ENCODE results near the gene INSL3.
A peak's percentile ranks its signal among the peaks of the same experiment; 100 is the strongest.
"Not testable (repeated sequence)": the region's sequence is repeated elsewhere in the genome, so short reads cannot be mapped to it uniquely, and the experiment has no call there.

INSL3 gene

DNA sequence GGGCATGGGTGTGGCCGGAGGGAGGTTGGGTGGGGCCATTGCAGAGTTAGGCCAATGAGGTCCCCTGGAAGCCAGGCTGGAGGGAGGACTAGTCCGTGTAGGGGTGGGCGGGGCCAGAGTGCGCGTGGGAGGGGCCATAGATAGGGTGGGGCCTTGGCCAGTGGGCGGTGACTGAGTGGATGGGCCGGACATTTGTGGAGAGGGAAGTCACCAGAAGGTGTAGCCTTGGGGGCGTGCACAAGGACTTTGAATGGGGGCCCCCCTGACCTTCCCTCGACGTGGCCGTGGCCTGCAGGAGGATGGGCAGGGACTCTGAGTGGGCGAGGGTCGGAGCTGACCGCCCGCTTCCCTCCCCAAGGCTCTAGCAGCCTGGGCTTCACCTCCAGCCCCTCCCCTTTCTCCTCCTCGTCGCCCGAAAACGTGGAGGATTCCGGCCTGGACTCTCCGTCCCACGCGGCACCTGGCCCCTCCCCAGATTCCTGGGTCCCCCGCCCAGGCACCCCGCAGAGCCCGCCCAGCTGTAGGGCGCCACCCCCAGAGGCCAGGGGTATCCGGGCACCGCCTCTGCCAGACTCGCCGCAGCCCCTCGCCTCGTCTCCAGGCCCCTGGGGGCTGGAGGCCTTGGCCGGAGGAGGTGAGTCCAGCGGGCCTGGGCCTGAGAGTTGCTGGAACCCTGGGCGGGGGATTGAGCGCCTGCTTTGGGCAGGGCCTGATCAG is 42.9 kb downstream of the INSL3 start:
- H3K4ac ChIP-seq (ENCODE audit: low read depth in 1 of 2, low read length in 2 of 2): no peak overlapping the region
- no peak overlapping the region for H2BK12ac ChIP-seq (ENCODE audit: low read length in 2 of 2)
- H3K18ac ChIP-seq (ENCODE audit: low read depth in 1 of 2, low read length in 2 of 2): peak overlapping the region in 1 of 2 experiments; percentile 71
- H4K8ac ChIP-seq (ENCODE audit: low read length): peak overlapping the region; percentile 32
- peak; percentile 56 for DNase-seq
- no peak overlapping the region for H3K23ac ChIP-seq (ENCODE audit: low read length in 2 of 2)
- H3K79me1 ChIP-seq (replicated peaks; ENCODE audit: low read length, poor library complexity, severe bottlenecking): no peaks in the 10 kb centered on the region
- H2BK120ac ChIP-seq (ENCODE audit: low read depth, low read length): no peak overlapping the region
- H3K27me3 ChIP-seq (ENCODE audit: control insufficient read depth in 1 of 2, insufficient read depth in 1 of 2, low read length in 2 of 2): peaks cover 3 to 31% of the 10 kb centered on the region in 2 experiments
- H2AK5ac ChIP-seq (ENCODE audit: low read length, severe bottlenecking): no peak overlapping the region
- H3K9me3 ChIP-seq (ENCODE audit: control insufficient read depth, low read length): no peaks in the 10 kb centered on the region
- H3K4me3 ChIP-seq (ENCODE audit: insufficient read depth in 1 of 2, low read depth in 1 of 2, low read length in 2 of 2): peak overlapping the region in 1 of 2 experiments; percentile 70
- no peak overlapping the region for H3K27ac ChIP-seq (ENCODE audit: low read length, poor library complexity, severe bottlenecking)
- H4K91ac ChIP-seq (ENCODE audit: low read length): no peak overlapping the region
- no peak overlapping the region for H2BK5ac ChIP-seq (ENCODE audit: low read depth, low read length, poor library complexity, severe bottlenecking)
- H3K9ac ChIP-seq (ENCODE audit: low read length): peak overlapping the region; percentile 40
- H3K4me1 ChIP-seq (ENCODE audit: control insufficient read depth, insufficient read depth, low read depth, low read length): peaks cover 10% of the 10 kb centered on the region
- H3K36me3 ChIP-seq (ENCODE audit: control insufficient read depth in 1 of 2, insufficient read depth in 2 of 2, low read depth in 1 of 2, low read length in 2 of 2): no peaks in the 10 kb centered on the region
- H2BK15ac ChIP-seq (ENCODE audit: low read depth, poor library complexity, severe bottlenecking): no peak overlapping the region
- H3K14ac ChIP-seq (ENCODE audit: low read length in 2 of 2): no peak overlapping the region
- peak overlapping the region; percentile 62 for H2AFZ ChIP-seq (ENCODE audit: low read depth, low read length)
- H3K4me2 ChIP-seq (ENCODE audit: low read length, poor library complexity, severe bottlenecking): peak overlapping the region; percentile 17
- WGBS: 8% methylated on average over 30 of the region's 37 CpGs

- 76% methylated on average over 10 of the region's 10 CpGs for WGBS
- not testable (repeated sequence) for H2BK15ac ChIP-seq (ENCODE audit: low read depth, poor library complexity, severe bottlenecking); H4K91ac ChIP-seq (ENCODE audit: low read length); H3K27ac ChIP-seq (ENCODE audit: low read length, poor library complexity, severe bottlenecking); H3K4ac ChIP-seq (ENCODE audit: low read depth in 1 of 2, low read length in 2 of 2); H3K9me3 ChIP-seq (ENCODE audit: control insufficient read depth, low read length); H2AK5ac ChIP-seq (ENCODE audit: low read length, severe bottlenecking); H2BK120ac ChIP-seq (ENCODE audit: low read depth, low read length); H3K9ac ChIP-seq (ENCODE audit: low read length); H4K8ac ChIP-seq (ENCODE audit: low read length); H3K18ac ChIP-seq (ENCODE audit: low read depth in 1 of 2, low read length in 2 of 2); DNase-seq; H3K23ac ChIP-seq (ENCODE audit: low read length in 2 of 2); H3K79me1 ChIP-seq (replicated peaks; ENCODE audit: low read length, poor library complexity, severe bottlenecking); H3K4me2 ChIP-seq (ENCODE audit: low read length, poor library complexity, severe bottlenecking); H3K36me3 ChIP-seq (ENCODE audit: control insufficient read depth in 1 of 2, insufficient read depth in 2 of 2, low read depth in 1 of 2, low read length in 2 of 2); H2BK5ac ChIP-seq (ENCODE audit: low read depth, low read length, poor library complexity, severe bottlenecking); H3K4me3 ChIP-seq (ENCODE audit: insufficient read depth in 1 of 2, low read depth in 1 of 2, low read length in 2 of 2); H2AFZ ChIP-seq (ENCODE audit: low read depth, low read length); H2BK12ac ChIP-seq (ENCODE audit: low read length in 2 of 2); H3K14ac ChIP-seq (ENCODE audit: low read length in 2 of 2)
- Histone ChIP-seq H3K4me1 (ENCODE audit: control insufficient read depth, insufficient read depth, low read depth, low read length) (peaks cover 10% of the 10 kb centered on the region), H3K27me3 (ENCODE audit: control insufficient read depth in 1 of 2, insufficient read depth in 1 of 2, low read length in 2 of 2) (peaks cover 3 to 31% of the 10 kb centered on the region in 2 experiments)
Measured at GRCh38 chr19:17777840-17778239, 43.5 kb downstream of the INSL3 start.

GRCh38 chr19:17775991-17776803 is 45.1 kb downstream of the INSL3 start:
- Histone ChIP-seq H3K9ac (ENCODE audit: low read length) (peak overlapping the region; percentile 46), H3K18ac (ENCODE audit: low read depth in 1 of 2, low read length in 2 of 2) (no peak overlapping the region), H3K4ac (ENCODE audit: low read depth in 1 of 2, low read length in 2 of 2) (no peak overlapping the region), H2BK12ac (ENCODE audit: low read length in 2 of 2) (no peak overlapping the region), H3K4me3 (ENCODE audit: insufficient read depth in 1 of 2, low read depth in 1 of 2, low read length in 2 of 2) (peak overlapping the region in 1 of 2 experiments; percentile 22), H2BK120ac (ENCODE audit: low read depth, low read length) (no peak overlapping the region), H2AK5ac (ENCODE audit: low read length, severe bottlenecking) (no peak overlapping the region), H4K91ac (ENCODE audit: low read length) (no peak overlapping the region), H3K9me3 (ENCODE audit: control insufficient read depth, low read length) (no peaks in the 10 kb centered on the region), H3K4me1 (ENCODE audit: control insufficient read depth, insufficient read depth, low read depth, low read length) (peaks cover 10% of the 10 kb centered on the region), H3K14ac (ENCODE audit: low read length in 2 of 2) (no peak overlapping the region), H4K8ac (ENCODE audit: low read length) (no peak overlapping the region), H3K27me3 (ENCODE audit: control insufficient read depth in 1 of 2, insufficient read depth in 1 of 2, low read length in 2 of 2) (peaks cover 3 to 29% of the 10 kb centered on the region in 2 experiments), H3K23ac (ENCODE audit: low read length in 2 of 2) (no peak overlapping the region), H3K36me3 (ENCODE audit: control insufficient read depth in 1 of 2, insufficient read depth in 2 of 2, low read depth in 1 of 2, low read length in 2 of 2) (no peaks in the 10 kb centered on the region), H3K79me1 (replicated peaks; ENCODE audit: low read length, poor library complexity, severe bottlenecking) (no peaks in the 10 kb centered on the region), H2BK5ac (ENCODE audit: low read depth, low read length, poor library complexity, severe bottlenecking) (no peak overlapping the region), H2BK15ac (ENCODE audit: low read depth, poor library complexity, severe bottlenecking) (no peak overlapping the region), H3K27ac (ENCODE audit: low read length, poor library complexity, severe bottlenecking) (no peak overlapping the region), H3K4me2 (ENCODE audit: low read length, poor library complexity, severe bottlenecking) (no peak overlapping the region), H2AFZ (ENCODE audit: low read depth, low read length) (no peak overlapping the region)
- DNase-seq: no peak
- 86% methylated on average over 21 of the region's 27 CpGs for WGBS

DNA sequence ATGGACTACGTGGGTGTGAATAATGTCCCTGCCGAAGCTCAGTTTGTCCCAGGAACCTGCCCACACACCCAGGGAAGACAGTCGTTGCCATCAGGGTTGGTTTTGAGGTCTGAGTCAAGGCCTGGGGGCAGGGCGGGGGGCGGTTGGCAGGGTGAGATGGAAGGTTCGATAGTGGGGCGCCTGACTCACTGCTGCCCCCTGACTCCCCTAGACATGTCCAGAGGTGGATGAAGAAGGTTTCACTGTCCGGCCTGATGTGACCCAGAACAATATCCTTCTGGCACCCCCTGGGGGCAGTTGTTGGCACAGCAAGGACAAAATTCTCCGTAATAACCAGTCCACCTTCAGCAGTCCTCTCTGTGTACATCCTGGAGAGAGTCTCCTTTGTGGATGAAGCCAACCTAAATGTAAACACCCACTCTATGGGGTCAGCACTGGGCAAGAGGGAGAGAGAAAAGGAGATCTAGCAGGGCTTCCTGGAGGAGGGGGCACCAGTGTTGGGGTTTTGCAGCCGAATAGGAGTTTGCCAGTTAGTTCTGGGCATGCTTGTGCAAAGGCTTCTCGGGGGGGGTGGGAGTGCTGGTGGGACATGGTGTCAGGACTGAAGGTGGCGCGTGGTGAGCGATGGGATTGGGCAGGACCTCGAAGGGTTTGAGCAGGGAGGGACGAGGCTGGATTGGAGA is 45.9 kb downstream of the INSL3 start:
- H3K4me2 ChIP-seq (ENCODE audit: low read length, poor library complexity, severe bottlenecking): no peak overlapping the region
- H3K4me3 ChIP-seq (ENCODE audit: insufficient read depth in 1 of 2, low read depth in 1 of 2, low read length in 2 of 2): peak overlapping the region in 1 of 2 experiments; percentile 25
- no peak overlapping the region for H3K18ac ChIP-seq (ENCODE audit: low read depth in 1 of 2, low read length in 2 of 2)
- no peak overlapping the region for H2BK15ac ChIP-seq (ENCODE audit: low read depth, poor library complexity, severe bottlenecking)
- H3K9ac ChIP-seq (ENCODE audit: low read length): peak overlapping the region; percentile 13
- H2BK120ac ChIP-seq (ENCODE audit: low read depth, low read length): no peak overlapping the region
- no peak overlapping the region for H2AK5ac ChIP-seq (ENCODE audit: low read length, severe bottlenecking)
- H2BK5ac ChIP-seq (ENCODE audit: low read depth, low read length, poor library complexity, severe bottlenecking): no peak overlapping the region
- no peak overlapping the region for H3K4ac ChIP-seq (ENCODE audit: low read depth in 1 of 2, low read length in 2 of 2)
- no peaks in the 10 kb centered on the region for H3K36me3 ChIP-seq (ENCODE audit: control insufficient read depth in 1 of 2, insufficient read depth in 2 of 2, low read depth in 1 of 2, low read length in 2 of 2)
- 52% methylated on average over 12 of the region's 16 CpGs for WGBS
- H3K79me1 ChIP-seq (replicated peaks; ENCODE audit: low read length, poor library complexity, severe bottlenecking): no peaks in the 10 kb centered on the region
- H4K91ac ChIP-seq (ENCODE audit: low read length): no peak overlapping the region
- H3K9me3 ChIP-seq (ENCODE audit: control insufficient read depth, low read length): no peaks in the 10 kb centered on the region
- no peak overlapping the region for H3K23ac ChIP-seq (ENCODE audit: low read length in 2 of 2)
- no peak overlapping the region for H4K8ac ChIP-seq (ENCODE audit: low read length)
- H2BK12ac ChIP-seq (ENCODE audit: low read length in 2 of 2): no peak overlapping the region
- peaks cover 3 to 27% of the 10 kb centered on the region in 2 experiments for H3K27me3 ChIP-seq (ENCODE audit: control insufficient read depth in 1 of 2, insufficient read depth in 1 of 2, low read length in 2 of 2)
- H3K4me1 ChIP-seq (ENCODE audit: control insufficient read depth, insufficient read depth, low read depth, low read length): peaks cover 10% of the 10 kb centered on the region
- no peak overlapping the region for H3K14ac ChIP-seq (ENCODE audit: low read length in 2 of 2)
- no peak overlapping the region for H2AFZ ChIP-seq (ENCODE audit: low read depth, low read length)
- no peak overlapping the region for H3K27ac ChIP-seq (ENCODE audit: low read length, poor library complexity, severe bottlenecking)
- DNase-seq: peak; percentile 65
